Brain pericyte (primary cell): ENCODE results near the gene HYAL3.

Experiments used
- DNase-seq: peaks from one replicate; pipeline ENCODE4 v3.0.0-alpha.2; 2012; ENCODE audit warnings: low read depth, low spot score

The HYAL3 gene

DNA sequence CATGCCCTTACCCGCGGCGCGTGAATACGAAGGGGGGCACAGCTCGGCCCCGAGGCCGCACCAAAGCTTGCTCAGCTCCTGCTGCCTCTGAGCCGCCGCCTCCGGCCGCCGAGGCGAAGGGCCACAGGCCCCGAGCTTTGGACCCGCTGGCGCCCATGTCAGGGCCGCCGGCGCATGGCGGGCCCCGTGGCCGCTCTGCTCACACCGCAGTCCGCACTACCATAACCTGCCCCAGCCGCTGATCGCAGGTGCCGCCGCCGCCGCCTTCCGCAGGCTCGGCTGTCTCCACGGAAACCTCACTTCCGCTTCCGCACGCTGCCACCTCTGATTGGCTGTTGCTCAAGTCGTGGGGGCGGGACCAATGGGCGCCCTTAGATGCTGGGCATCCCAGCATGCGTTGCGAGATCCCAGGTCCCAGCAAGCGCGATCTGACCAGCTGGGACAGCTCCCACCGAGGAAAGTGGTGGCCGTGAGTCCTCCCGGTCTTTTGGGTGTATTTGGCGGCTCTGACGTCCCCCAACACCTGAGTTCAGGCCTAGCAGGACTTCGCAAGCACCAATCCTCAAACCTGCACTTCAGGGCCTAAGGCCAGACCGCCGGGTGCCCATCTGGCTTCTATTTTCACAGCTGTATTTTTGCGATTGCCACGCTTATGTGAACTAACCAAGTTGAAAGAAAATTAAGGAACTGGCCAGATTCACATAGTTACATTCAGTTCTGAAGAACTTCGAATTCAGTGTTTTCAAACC is 28.9 kb upstream of the HYAL3 start, which contains the start of gene TUSC2:
Gene TUSC2 (minus strand): TSS at position 281 of the 749 bp plus-strand sequence. CDS start 124 bp downstream, at position 157.
- DNase-seq, result peak; percentile 85

DNA sequence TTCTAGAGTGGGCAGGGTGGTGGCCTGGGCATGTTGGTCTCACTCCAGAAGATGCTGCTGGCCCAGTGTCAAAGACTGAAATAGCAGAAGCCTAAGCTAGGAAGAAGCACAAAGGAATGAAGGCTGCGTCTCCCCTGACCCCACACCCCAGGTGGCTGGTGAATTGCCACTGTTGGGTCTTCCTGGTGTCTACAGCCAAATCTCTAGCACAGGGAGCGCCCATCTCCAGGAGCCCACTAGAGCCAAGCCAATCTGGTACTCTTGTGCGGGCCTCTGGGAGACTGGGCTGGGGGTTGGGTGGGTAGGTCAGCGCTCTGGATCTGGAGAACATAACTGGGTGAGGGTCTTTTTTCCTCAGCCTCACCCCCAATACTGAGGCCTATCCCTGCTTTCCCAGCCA is 27.9 kb upstream of the HYAL3 start:
- DNase-seq, result no peak

DNA sequence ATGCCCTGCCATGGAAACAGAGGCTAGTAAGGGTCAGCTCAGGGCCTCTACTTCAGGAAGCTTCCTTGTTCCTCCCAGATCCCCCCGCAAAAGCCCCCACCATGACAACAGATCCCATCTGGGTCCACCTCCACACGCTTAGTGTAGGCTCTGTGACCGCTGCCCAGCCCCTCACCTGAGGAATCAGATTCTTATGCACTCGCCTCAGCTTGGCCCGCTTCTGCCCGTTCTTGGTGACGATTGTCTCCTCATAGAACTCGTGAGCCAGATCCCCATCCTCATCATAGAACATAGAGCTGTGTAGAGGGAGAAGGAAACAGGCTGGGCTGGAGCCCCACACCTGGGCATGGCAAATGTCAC is 27.0 kb upstream of the HYAL3 start:
- no peak for DNase-seq

DNA sequence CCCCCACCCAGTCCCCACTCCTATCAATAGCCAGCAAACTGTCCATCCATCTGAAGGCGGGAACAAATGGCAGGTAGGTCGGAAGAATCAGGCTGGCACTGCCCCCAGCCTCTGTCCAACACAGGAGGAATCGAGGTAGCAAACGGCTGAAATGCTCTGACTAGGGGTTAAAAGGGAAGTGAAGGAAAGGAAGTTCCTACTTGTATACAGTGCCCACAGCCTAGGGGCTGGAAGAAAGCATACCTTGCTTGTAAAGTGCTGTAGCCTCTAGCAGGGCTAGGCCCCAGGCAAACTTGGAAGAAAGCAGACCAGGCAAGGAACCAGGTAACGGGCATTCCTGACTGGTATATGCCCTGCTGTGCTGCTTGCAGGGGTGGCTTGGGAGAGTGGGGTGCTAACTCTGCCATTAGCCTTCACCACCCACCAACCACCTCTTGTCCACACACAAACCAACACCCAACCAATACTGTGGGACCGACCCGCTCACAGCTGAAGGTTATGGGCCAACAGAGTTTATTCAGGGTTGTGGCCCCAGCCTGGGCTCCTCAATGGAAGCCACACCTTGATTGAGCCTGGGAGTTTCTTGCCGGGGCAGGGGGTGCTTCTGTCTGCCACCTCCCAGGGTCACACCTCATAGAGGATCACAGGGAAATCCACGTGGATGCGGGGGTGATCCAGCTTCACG is 26.4 kb upstream of the HYAL3 start:
- no peak for DNase-seq

DNA sequence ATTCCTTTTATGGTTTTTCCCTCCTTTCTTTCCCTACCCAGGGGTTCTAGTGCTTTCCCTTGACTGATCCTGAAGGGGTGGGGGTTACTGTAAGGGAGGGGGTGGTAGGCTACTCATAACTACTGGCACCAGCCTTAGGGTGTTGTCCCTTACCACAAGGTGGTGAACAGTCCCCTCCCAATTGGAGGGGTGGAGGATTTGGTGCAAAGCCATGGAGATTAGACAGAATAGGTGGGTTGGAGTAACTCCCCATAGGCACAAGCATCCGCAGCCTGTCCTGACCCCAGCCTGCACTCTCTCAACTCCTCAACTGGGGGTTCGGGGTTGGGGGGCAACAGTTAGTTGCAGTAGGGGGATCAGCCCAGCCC is 25.9 kb upstream of the HYAL3 start:
- DNase-seq, result no peak

- DNase-seq, result no peak
Measured at GRCh38 chr3:50324351-50325112, 25.3 kb upstream of the HYAL3 start.

- no peak for DNase-seq
Measured at GRCh38 chr3:50323614-50324199, 24.5 kb upstream of the HYAL3 start.

DNA sequence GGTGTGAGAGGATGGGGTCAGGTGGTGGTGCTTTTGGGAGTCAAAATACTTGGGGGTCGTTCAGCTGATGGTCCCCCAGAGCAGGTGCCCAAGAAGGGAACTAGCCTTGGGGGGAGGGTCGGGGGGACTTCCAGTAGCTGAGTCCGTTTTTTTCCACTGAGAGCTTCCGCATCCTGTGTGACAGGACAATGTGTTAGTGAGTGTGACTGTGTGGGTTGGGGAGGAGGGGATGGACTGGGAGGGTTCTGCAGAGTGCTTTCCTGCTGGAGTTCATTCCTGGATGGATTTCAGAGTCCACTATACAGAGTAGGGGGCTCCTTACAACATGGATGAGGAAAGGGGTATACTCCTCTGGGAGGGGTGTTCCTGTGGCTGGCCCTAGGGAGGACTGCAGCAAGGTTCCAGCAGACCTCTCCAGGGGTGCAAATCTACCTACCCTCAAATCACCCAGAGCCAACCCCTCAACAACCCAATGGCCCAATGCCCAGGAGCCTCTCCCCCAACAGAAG is 23.9 kb upstream of the HYAL3 start:
- no peak for DNase-seq

GRCh38 chr3:50322386-50323091 is 23.3 kb upstream of the HYAL3 start, which contains the start of gene HYAL2:
TSS of gene HYAL2 (minus strand) at chr3:50322745. CDS start at chr3:50320489, 2,256 bp downstream.
- DNase-seq, result no peak

GRCh38 chr3:50322115-50322385 is 22.8 kb upstream of the HYAL3 start:
- DNase-seq, result no peak

- peak; percentile 71 for DNase-seq
Measured at GRCh38 chr3:50321336-50322114, 22.3 kb upstream of the HYAL3 start.

DNA sequence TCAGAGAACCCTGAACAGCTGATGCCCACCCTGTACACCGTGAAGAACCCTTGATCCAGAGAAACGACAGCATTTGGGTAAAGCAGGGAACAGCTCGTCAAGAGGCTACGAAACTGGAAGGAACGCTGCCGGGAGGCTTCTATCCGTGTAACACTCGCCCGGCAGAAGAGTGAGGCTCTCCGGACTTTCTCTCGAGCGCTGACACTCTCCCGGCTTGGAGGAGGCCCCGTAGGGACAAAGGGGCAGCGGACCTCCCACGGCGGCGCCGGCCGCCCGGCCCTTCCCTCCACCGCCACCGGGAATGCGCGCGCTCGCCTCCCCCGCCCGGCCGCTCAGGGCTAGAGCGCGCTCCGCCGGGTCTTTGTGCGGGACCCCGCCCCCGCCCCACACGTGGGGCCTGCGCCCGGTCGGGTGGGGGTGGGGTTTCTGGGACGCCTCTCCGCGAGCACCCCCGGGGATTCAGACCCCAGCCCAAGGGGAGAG is 21.7 kb upstream of the HYAL3 start:
- DNase-seq, result no peak

DNA sequence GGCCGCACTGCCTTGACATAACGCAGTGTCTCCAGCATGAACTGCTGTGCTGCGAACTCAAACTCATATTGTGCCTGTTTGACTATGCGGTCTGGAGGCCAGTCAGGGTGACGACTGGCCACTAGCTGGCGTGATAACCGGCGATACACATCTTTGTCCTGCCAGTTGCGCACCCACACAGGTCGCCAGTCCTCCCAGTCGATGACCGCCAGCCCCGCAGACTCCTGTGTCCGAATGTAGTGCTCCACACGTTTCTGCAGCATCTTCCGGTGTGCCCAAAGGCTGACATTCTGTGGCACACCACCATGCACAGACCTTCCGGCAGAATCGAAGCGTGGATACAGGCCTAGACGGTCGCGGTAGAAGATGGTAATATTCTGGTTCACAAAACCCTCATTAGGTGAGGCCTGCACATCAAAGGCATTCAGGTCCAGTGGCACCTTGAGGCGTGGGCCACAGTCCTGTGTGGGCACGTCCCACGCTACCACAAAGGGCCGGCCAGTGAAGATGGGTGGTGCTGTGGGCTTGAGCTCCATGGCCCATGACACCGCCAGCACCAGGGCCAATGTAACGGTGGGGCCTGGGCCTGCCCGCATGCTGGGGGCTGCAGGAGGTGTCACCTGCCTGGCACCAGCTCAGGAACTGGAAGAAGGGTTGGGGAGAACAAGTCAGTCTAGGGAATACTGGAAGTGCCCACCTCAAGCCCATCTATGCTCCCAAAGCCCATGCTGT is 20.9 kb upstream of the HYAL3 start:
- DNase-seq, result no peak

DNA sequence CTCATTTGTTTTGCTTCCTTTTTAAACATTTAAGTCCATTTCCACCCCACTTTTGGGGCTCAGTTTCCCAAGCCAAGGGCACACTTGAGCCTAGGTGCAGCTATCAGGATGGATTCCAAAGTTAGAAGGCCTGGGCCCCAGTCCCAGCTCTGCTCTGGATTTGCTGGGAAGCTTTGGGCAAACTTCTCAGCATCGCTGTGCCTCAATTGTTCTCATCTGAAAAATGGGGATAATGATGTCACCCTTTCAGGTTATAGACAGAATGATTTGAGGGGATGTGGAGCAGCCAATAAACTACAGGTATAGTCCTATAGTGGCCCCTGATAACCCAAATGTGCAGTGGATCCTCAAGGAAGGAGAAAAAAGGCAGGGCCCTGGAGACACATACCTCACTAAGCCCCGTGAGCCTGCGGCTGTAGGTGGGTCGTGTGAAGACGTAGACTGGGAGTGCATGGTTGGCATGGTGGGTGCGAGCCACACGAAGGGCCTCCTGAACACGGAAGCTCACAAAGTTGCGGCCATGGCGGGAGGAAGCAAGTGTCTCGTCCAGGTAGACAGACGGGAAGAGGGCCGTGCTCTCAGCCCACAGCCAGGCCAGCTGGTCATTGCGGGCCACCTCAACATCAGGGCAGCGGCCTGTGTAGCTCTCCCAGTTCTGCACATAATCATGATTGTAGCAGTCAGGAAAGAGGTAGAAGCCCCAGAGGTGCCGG is 20.1 kb upstream of the HYAL3 start:
- DNase-seq, result no peak

DNA sequence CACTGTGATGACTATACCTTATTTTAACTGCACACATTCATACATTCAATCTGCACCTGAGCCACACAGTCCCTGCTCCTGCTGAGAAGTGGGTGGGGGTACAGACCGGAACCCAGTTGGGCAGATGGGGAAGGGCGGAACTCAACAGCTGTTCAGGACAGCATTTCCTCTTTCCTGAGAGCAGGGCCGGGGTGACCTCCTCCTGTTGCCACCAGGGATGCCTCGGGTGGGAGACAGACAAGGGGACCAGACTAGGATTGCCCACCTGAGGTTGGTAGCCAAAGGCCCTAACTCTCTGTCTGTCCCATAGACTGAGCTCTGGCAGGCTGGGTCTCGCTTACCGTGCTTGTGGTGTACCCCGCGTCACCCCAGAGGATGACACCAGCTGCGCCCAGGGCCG is 19.4 kb upstream of the HYAL3 start:
- no peak for DNase-seq

GRCh38 chr3:50318163-50318562 is 19.0 kb upstream of the HYAL3 start:
- no peak for DNase-seq

DNA sequence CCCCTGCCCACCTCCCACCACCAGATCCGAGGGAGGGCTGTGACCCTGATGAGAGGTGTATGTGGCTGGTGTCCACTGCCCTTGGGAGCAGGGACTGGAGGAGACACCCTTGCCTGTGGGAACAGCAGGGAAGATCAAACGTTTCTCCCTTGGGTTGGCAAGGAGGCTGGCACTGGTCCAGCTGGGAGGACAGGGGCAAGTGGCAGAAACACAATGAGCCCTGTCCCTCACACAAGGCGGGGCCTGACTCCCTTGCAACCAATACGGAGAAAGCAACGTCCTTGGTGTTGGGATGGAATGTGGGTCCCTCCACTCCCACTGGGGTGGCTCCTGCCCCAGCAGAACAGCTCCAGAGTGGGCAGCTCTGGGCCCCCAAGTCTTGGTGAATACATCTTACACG is 18.1 kb upstream of the HYAL3 start:
- no peak for DNase-seq

- DNase-seq, result no peak
Measured at GRCh38 chr3:50316657-50317242, 17.5 kb upstream of the HYAL3 start.

GRCh38 chr3:50314816-50315215 is 15.6 kb upstream of the HYAL3 start:
- DNase-seq, result no peak
